Lower leg skin (tissue), 3 donors: ENCODE results near the gene NCMAP.

ENCODE experiments used
- CTCF ChIP-seq, 3 donors: fragments of 450-650 bp; IDR thresholded peaks; one replicate each; pipeline ENCODE4 v1.5.1; 2016; ENCODE audit warnings: antibody characterized with exemption in 3 of 3, mild to moderate bottlenecking in 3 of 3, moderate library complexity in 2 of 3
- POLR2A ChIP-seq, 2 donors: fragments of 450-650 bp; IDR thresholded peaks; one replicate each; pipeline ENCODE4 v1.6.1; 2016 to 2017; ENCODE audit warnings: antibody characterized with exemption in 2 of 2, mild to moderate bottlenecking in 1 of 2, moderate library complexity in 1 of 2

- no peak for TF ChIP-seq CTCF (IDR thresholded peaks at IDR 0.05)
- no peak for TF ChIP-seq POLR2A (IDR thresholded peaks at IDR 0.05)
These were observed 10.5 kb downstream of the NCMAP start for GRCh38 chr1:24566236-24566867.
